CD14-positive monocyte (primary cell): ENCODE measurements around the gene TMPRSS5. TPM values are rescaled to one million over a fixed set of nuclear protein-coding genes. Genes with fewer than 3 reads are reported as not detected.

Experiments used
- DNase-seq, 3 donors: peaks; one replicate each; pipeline ENCODE4 v3.0.0-alpha.2; 2011 to 2022
- H2AFZ ChIP-seq: 2 replicates; pipeline ENCODE4 v1.6.0; 2012; ENCODE audit warnings: mild to moderate bottlenecking, low read depth, low read length, inconsistent platforms; ENCODE audit not compliant: insufficient read depth, poor library complexity, severe bottlenecking
- H3K27ac ChIP-seq, 2 donors: 1 replicate in 1 of 2; 2 replicates in 1 of 2; pipeline ENCODE4 v1.5.1; 2012 to 2013; ENCODE audit warnings: low read length in 2 of 2, control low read depth in 1 of 2, inconsistent platforms in 1 of 2, low read depth in 1 of 2, mild to moderate bottlenecking in 1 of 2
- H3K27me3 ChIP-seq, 2 donors: one replicate each; pipeline versions ENCODE4 v1.6.0 to v1.6.1; 2011 to 2013; ENCODE audit warnings: low read length in 2 of 2; ENCODE audit not compliant: control insufficient read depth in 2 of 2, insufficient read depth in 2 of 2
- H3K36me3 ChIP-seq, 2 donors: replicated peaks in 1 of 2; 1 replicate in 1 of 2; 2 replicates in 1 of 2; pipeline versions ENCODE4 v1.5.1 to v1.6.1; 2012 to 2013; ENCODE audit warnings: low read length in 2 of 2, control low read depth in 1 of 2, inconsistent platforms in 1 of 2, mild to moderate bottlenecking in 1 of 2; ENCODE audit not compliant: insufficient read depth in 2 of 2, control insufficient read depth in 1 of 2
- H3K4me1 ChIP-seq, 2 donors: 1 replicate in 1 of 2; 2 replicates in 1 of 2; pipeline versions ENCODE4 v1.5.1 to v1.6.1; 2012 to 2013; ENCODE audit warnings: low read length in 2 of 2, control low read depth in 1 of 2, inconsistent platforms in 1 of 2, mild to moderate bottlenecking in 1 of 2, moderate library complexity in 1 of 2; ENCODE audit not compliant: insufficient read depth in 2 of 2, control insufficient read depth in 1 of 2
- H3K4me2 ChIP-seq: replicated peaks from 2 replicates; pipeline ENCODE3; 2012; ENCODE audit warnings: low read length, moderate library complexity, mild to moderate bottlenecking; ENCODE audit not compliant: poor library complexity, severe bottlenecking; ENCODE audit errors: extremely low read depth
- H3K4me3 ChIP-seq, 3 experiments: fragments of 200-600 bp in 1 of 3; sonication (generic) in 1 of 3; replicated peaks in 1 of 3; 1 replicate in 2 of 3; 2 replicates in 1 of 3; pipeline ENCODE4 v1.5.1; 2011 to 2013; ENCODE audit warnings: low read length in 3 of 3, mild to moderate bottlenecking in 3 of 3, control low read depth in 2 of 3, low read depth in 2 of 3, inconsistent platforms in 1 of 3, moderate library complexity in 1 of 3
- H3K79me2 ChIP-seq: 2 replicates; pipeline ENCODE4 v1.6.0; 2012; ENCODE audit warnings: mild to moderate bottlenecking, control low read depth, inconsistent platforms, low read length, moderate library complexity; ENCODE audit not compliant: insufficient read depth
- H3K9ac ChIP-seq: 2 replicates; pipeline ENCODE4 v1.6.0; 2017; ENCODE audit warnings: low read length, mild to moderate bottlenecking; ENCODE audit not compliant: insufficient read depth, poor library complexity, severe bottlenecking
- H3K9me3 ChIP-seq, 2 donors: replicated peaks in 1 of 2; 1 replicate in 1 of 2; 2 replicates in 1 of 2; pipeline versions ENCODE4 v1.5.1 to v1.6.1; 2012 to 2013; ENCODE audit warnings: low read length in 2 of 2, control low read depth in 1 of 2; ENCODE audit not compliant: control insufficient read depth in 1 of 2, insufficient read depth in 1 of 2
- H4K20me1 ChIP-seq: 2 replicates; pipeline ENCODE4 v1.6.0; 2012; ENCODE audit warnings: mild to moderate bottlenecking, low read length, control low read depth, moderate library complexity; ENCODE audit not compliant: insufficient read depth
- H3K27ac Mint-ChIP-seq, 7 donors: one replicate each; pipeline ENCODE4 v1.8.0; 2020; ENCODE audit warnings: mild to moderate bottlenecking in 7 of 7, mixed read lengths in 7 of 7, moderate library complexity in 6 of 7, inconsistent platforms in 2 of 7
- H3K27me3 Mint-ChIP-seq, 3 donors: one replicate each; pipeline ENCODE4 v1.8.0; 2021 to 2022; ENCODE audit warnings: low read depth in 3 of 3, mild to moderate bottlenecking in 3 of 3, mixed read lengths in 3 of 3, moderate library complexity in 3 of 3, inconsistent platforms in 1 of 3
- H3K36me3 Mint-ChIP-seq, 2 donors: one replicate each; pipeline ENCODE4 v1.8.0; 2020; ENCODE audit warnings: mixed read lengths in 2 of 2, inconsistent platforms in 1 of 2, mild to moderate bottlenecking in 1 of 2
- H3K4me1 Mint-ChIP-seq: one replicate; pipeline ENCODE4 v1.8.0; 2020; ENCODE audit warnings: mild to moderate bottlenecking, mixed read lengths
- H3K4me3 Mint-ChIP-seq, 2 donors: one replicate each; pipeline ENCODE4 v1.8.0; 2020; ENCODE audit warnings: mild to moderate bottlenecking in 2 of 2, mixed read lengths in 2 of 2, moderate library complexity in 1 of 2
- H3K9me3 Mint-ChIP-seq, 7 donors: one replicate each; pipeline ENCODE4 v1.8.0; 2020 to 2022; ENCODE audit warnings: mixed read lengths in 7 of 7, mild to moderate bottlenecking in 6 of 7, moderate library complexity in 6 of 7, inconsistent platforms in 2 of 7
- CTCF ChIP-seq: fragments of 200-600 bp; IDR thresholded peaks from one replicate; pipeline ENCODE4 v1.8.0; 2022; ENCODE audit warnings: antibody characterized with exemption, mild to moderate bottlenecking
- WGBS: methylation state at CpG from one replicate; pipeline ENCODE4 v1.1.5; 2013; ENCODE audit warnings: missing lambda C conversion rate; ENCODE audit not compliant: insufficient coverage; 5-methylcytosine and 5-hydroxymethylcytosine counted together
- intact Hi-C, 2 donors: fragments of 100-400 bp; cut with micrococcal nuclease; formaldehyde crosslinking; loops; one replicate each; pipeline versions ENCODE4 v1.15.0 to v1.15.1; 2023
- polyA plus RNA-seq, 3 donors: library from polyadenylated mRNA; depleted of rRNA in 1 of 3; unstranded in 2 of 3; stranded (reverse) in 1 of 3; fragments of 300-500 nt in 2 of 3; fragments of >200 nt in 1 of 3; fragmentation: Illumina TruSeq in 2 of 3; gene quantifications; 1 replicate in 2 of 3; 2 replicates in 1 of 3; pipeline ENCODE4 v1.2.3, GENCODE V29; 2012 to 2021

Gene TMPRSS5
- polyA plus RNA-seq, 3 donors, result 0.80 TPM; not detected in 2

GRCh38 chr11:113684496-113684895 lies 21.6 kb downstream of the TMPRSS5 start:
- H3K4me2 ChIP-seq, result no peak overlapping the region
- H3K36me3 ChIP-seq, result no peaks in the 10 kb centered on the region
- no peak overlapping the region for H2AFZ ChIP-seq
- intact Hi-C loops, result no loop called here
- no peaks in the 10 kb centered on the region for H3K27me3 ChIP-seq
- H4K20me1 ChIP-seq, result no peaks in the 10 kb centered on the region
- whole genome bisulfite sequencing, result 33% methylated on average over 1 of the region's 5 CpGs
- Mint-ChIP-seq H3K4me3 (no peak overlapping the region), H3K4me1 (no peaks in the 10 kb centered on the region), H3K36me3 (no peaks in the 10 kb centered on the region), H3K27ac (no peak overlapping the region), H3K9me3 (no peaks in the 10 kb centered on the region), H3K27me3 (peaks cover 0 to 5% (median 0%) of the 10 kb centered on the region in 3 donors)
- DNase-seq, result no peak
- H3K9ac ChIP-seq, result no peak overlapping the region
- no peaks in the 10 kb centered on the region for H3K79me2 ChIP-seq
- no peak overlapping the region for H3K27ac ChIP-seq
- no peak for TF ChIP-seq CTCF
- H3K4me1 ChIP-seq, result no peaks in the 10 kb centered on the region
- no peak overlapping the region for H3K4me3 ChIP-seq
- no peaks in the 10 kb centered on the region for H3K9me3 ChIP-seq

GRCh38 chr11:113683481-113684046 lies 22.5 kb downstream of the TMPRSS5 start:
- Histone ChIP-seq H3K36me3 (no peaks in the 10 kb centered on the region), H3K79me2 (no peaks in the 10 kb centered on the region), H3K27me3 (no peaks in the 10 kb centered on the region), H2AFZ (no peak overlapping the region), H3K9me3 (no peaks in the 10 kb centered on the region), H3K4me2 (no peak overlapping the region), H4K20me1 (no peaks in the 10 kb centered on the region), H3K4me3 (no peak overlapping the region), H3K9ac (no peak overlapping the region), H3K27ac (no peak overlapping the region), H3K4me1 (no peaks in the 10 kb centered on the region)
- H3K9me3 Mint-ChIP-seq, result no peaks in the 10 kb centered on the region
- H3K36me3 Mint-ChIP-seq, result no peaks in the 10 kb centered on the region
- no peak for TF ChIP-seq CTCF
- no peaks in the 10 kb centered on the region for H3K4me1 Mint-ChIP-seq
- no peak overlapping the region for H3K4me3 Mint-ChIP-seq
- no peak for DNase-seq
- peaks cover 0 to 4% (median 0%) of the 10 kb centered on the region in 3 donors for H3K27me3 Mint-ChIP-seq
- 88% methylated on average over 2 of the region's 6 CpGs for WGBS
- H3K27ac Mint-ChIP-seq, result peak overlapping the region in 1 of 7 donors; percentile 43
- intact Hi-C loops, result no loop called here
